ENCODE data around the gene FRMD4A. TPM values are rescaled to one million over a fixed set of nuclear protein-coding genes. Genes with fewer than 3 reads are reported as not detected.

The FRMD4A gene
- total RNA-seq, 1 experiment from 2014 or later, result 8.8 TPM

DNA sequence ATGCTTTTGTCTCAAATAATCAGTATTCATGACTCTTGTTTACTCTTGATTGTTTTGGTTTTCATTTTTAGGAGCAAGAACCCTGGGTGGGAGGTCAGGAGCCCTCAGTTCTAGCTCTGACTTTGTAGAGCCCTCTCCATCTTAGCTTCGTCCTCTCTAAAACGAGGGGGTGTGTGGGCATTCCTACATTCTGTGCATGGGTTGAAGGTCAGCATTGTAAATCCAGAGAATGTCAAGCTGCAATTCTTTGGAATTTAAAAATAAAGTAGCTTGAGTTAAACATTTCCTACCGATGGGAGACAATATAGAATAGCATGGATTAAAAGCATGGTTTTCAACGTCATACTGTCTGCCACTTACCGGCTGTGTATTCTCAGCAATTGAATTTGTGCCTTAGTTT lies 615.6 kb downstream of the FRMD4A start:
- Histone ChIP-seq H3K27me3 (no peaks in the 10 kb centered on the region), H3K4me3 (no peak overlapping the region), H3K36me3 (no peaks in the 10 kb centered on the region), H3K9me3 (no peaks in the 10 kb centered on the region)
- DNase-seq, result no peak

DNA sequence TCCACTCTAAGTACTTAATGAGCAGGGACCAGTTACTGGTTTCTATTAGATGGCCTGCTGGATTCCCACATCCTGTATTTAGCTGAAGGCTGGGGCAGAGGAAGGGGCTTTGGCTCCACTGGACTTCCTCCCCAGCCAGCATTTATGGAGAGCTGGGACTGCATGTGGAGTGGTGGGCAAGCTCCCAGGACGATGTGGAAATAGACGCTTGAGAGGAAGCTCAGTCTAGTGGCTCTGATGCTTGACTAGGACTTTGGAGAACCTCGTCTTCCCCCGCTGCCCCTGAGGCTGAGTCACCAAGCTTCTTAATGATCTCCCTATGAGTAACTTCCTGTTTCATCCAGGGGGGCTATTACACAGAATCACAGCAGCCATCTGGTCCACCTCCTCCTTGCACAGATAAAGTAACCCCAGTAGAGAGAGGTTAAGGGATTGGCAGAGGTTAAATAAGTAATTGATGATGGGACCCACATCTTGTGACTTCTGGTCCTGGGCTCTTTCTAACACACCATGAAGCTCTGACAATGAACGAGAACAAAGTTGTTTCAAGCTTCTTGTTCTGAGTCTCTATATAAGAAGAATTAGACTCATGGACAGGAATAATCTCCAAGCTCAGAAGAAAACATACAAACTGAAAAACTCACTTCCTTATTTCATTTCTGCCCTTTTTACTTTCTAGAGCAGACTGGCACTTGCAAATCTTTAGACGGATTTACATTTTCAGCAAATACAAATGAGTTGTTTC lies 617.7 kb downstream of the FRMD4A start:
- Histone ChIP-seq H3K27me3 (no peaks in the 10 kb centered on the region), H3K4me3 (no peak overlapping the region), H3K9me3 (no peaks in the 10 kb centered on the region), H3K36me3 (no peaks in the 10 kb centered on the region)
- peak; percentile 97 for DNase-seq

DNA sequence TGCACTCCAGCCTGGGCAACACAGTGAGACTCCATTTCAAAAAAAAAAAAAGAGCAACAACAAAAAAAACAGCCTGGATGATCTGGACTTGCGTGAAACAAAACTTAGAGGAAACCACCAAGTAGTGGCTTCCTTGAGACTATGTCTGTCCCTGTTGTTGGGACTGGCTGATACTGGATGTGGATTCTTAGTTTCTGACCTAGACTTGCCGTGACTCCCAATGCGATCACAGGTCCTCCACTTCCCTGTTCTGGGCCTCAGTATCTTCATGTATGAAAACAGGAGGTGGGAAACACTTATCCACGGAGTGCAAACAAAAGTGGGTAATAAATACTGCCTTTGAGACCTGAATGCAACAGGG lies 618.3 kb downstream of the FRMD4A start:
- no peak for DNase-seq
- Histone ChIP-seq H3K9me3 (no peaks in the 10 kb centered on the region), H3K36me3 (no peaks in the 10 kb centered on the region), H3K27me3 (no peaks in the 10 kb centered on the region), H3K4me3 (no peak overlapping the region)

DNA sequence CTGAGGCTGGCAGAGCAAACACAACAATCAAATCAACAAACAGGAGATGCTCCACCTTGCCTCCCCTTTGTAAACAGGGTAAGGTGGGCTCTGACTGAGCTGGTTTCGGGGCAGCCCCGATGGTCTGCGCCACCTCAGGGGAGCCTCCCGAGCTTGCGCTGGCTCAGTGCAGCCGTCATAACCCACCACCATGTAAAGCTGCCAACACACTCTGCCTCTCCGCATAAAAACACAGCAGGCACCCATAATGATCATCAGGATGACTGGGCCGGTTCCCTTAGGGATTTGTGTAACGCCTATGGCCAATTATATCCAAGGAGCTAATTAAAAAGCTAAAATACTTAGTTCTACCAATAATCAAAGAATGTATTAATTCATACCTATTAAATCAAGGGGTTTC lies 619.4 kb downstream of the FRMD4A start:
- no peak for DNase-seq
- no peaks in the 10 kb centered on the region for H3K36me3 ChIP-seq
- H3K4me3 ChIP-seq, result no peak overlapping the region
- H3K9me3 ChIP-seq, result no peaks in the 10 kb centered on the region
- no peaks in the 10 kb centered on the region for H3K27me3 ChIP-seq

DNA sequence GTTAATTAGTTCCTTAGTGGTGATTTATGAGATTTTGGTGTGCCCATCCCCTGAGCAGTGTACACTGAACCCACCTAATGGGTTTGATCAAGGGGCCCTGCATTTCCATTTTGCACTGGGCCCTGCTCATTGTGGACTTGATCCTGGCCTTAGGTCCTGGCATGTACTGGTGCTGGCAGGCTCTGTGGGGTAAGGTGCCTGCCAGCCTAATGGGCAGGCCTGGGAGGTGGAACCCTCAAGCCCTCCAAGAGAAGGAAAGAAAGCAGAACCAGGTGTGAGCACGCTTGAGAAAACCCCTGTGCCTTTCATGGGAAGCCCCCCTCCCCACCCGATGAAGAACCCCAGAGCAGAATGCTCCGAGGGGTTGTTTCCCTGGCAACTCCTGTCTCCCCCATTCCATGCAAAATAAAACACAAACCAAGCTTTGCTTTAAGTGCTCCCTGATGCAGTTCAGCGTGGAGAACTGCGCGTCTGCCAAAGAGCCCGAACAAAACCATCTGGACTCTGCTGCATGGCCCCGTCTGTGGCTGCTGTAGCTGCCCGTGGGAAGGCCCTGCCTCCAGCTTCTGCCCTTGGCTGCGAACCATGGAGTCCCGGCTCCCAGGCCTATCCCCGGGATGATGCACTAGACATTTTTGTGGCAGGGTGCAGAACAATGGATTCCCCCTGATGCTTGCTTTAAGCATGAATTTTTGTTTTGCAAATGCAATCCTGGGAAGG lies 620.6 kb downstream of the FRMD4A start:
- Histone ChIP-seq H3K36me3 (no peaks in the 10 kb centered on the region), H3K4me3 (no peak overlapping the region), H3K27me3 (no peaks in the 10 kb centered on the region), H3K9me3 (no peaks in the 10 kb centered on the region)
- no peak for DNase-seq

DNA sequence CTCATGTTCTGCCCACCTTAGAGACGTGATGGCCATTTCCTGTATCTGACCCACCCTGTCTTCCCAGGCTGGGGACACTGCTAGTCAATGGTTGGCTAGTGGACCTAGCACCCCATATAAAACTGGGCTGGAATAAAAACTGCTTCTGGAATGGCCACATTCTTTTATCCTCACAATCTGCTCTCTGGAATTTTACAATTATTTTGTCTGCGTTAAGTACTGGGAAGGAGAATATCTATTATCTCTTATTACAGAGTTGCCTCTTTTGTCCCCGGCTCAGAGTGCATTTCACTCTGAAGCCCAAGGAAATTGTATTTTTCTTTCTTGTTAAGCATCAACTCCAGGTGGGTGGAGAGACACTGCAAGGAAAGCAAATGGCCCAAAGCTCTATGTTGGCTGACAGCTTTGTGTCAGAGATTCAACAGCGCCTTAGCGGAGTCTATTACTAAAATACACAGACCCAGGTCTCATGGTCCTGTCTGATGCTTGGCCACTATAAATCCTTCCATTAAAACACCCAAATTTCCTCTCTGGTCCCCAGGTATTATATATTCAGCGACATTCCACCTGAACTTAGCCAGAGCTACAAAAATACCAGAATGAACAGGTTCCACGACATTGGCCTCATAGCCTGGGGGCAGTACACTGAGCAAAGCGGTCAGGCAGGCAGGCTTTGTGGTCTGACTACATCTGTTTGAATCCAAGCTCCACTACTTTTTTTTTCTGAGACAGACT lies 622.3 kb downstream of the FRMD4A start:
- Histone ChIP-seq H3K36me3 (no peaks in the 10 kb centered on the region), H3K4me3 (peak overlapping the region; percentile 56), H3K9me3 (no peaks in the 10 kb centered on the region), H3K27me3 (no peaks in the 10 kb centered on the region)
- DNase-seq, result no peak

DNA sequence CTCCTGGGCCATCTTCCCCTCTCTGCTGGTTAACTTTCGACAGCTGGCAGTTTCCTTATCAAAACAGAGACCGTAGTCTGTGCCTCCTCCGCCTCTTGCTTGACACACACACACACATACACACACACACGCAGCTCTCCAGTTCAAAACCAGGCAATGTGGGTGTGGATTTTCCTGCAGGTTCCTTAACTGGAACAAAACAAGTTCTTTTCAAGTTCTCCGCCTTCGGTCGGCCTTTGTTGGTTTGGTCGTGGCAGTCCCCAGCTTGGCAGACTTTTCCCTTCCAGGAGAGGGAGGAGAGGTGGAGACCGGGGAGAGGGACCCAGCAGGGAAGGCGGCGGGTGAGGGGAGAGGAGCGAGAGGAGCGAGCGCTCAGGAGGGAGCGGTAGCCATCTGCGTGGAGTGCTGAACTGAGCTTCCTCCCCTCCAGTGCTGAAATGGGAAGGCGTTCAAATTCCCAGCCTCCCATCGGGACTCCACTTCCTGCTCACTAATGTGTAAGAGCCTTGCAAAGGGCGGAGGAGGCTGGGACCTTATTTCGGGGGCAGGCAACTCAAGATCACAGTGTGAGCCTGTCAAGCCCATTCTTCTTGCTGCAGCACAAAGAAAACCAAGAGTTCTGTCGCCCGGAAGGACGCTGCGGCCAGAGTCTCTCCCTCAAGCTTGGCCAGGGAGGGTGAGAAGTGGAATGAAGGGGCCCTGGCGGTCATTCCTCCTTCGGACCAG lies 623.4 kb downstream of the FRMD4A start:
- Histone ChIP-seq H3K36me3 (peaks cover 1% of the 10 kb centered on the region; the same call in 1 of the 2 replicates), H3K9me3 (no peaks in the 10 kb centered on the region), H3K27me3 (no peaks in the 10 kb centered on the region), H3K4me3 (peak overlapping the region; percentile 56)
- peak; percentile 89 for DNase-seq

DNA sequence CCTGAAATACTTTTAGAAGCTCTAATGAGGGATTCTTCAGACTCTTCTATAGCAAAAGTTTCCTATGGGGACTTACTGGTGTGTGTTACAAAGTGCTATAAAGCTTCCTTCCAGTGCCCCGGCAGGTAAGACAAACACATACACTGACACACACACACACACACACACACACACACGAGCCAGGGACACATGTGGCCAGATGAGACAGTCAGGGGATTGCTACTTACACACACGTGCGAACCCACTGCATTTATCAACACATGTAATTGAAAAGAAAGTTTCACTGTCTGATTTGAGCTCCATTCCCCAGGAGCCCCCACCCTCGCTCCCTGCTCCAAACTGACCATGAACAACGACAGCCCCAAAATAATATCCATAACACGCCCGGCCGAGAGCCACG lies 624.1 kb downstream of the FRMD4A start:
- DNase-seq, result no peak
- H3K4me3 ChIP-seq, result peak overlapping the region; percentile 56
- no peaks in the 10 kb centered on the region for H3K9me3 ChIP-seq
- no peaks in the 10 kb centered on the region for H3K27me3 ChIP-seq
- H3K36me3 ChIP-seq, result peaks cover 3% of the 10 kb centered on the region; the same call in 1 of the 2 replicates

DNA sequence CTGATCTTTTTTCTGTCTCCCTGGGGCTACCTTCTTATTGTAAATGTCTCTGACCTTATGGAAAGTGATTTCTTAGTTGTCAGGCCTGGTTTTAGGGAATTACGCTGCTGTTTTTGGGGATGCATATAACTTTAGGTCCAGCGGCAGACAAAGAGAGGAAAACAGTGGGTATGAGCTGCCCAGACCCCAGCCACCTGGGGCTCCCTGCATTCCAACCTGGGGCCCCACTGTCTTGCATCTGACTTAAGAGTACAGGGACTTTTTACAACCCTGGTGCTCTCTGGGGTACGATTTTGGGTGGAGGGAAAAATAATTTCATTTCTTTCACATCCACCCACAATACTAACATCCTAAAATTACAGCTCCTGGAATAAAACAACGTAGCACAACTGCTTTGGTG lies 624.5 kb downstream of the FRMD4A start:
- DNase-seq, result no peak
- H3K9me3 ChIP-seq, result no peaks in the 10 kb centered on the region
- H3K4me3 ChIP-seq, result 0 out of 2 replicates have a peak overlapping the region, but pooled peaks have one; percentile 8
- H3K27me3 ChIP-seq, result no peaks in the 10 kb centered on the region
- peaks cover 3% of the 10 kb centered on the region; the same call in 1 of the 2 replicates for H3K36me3 ChIP-seq

DNA sequence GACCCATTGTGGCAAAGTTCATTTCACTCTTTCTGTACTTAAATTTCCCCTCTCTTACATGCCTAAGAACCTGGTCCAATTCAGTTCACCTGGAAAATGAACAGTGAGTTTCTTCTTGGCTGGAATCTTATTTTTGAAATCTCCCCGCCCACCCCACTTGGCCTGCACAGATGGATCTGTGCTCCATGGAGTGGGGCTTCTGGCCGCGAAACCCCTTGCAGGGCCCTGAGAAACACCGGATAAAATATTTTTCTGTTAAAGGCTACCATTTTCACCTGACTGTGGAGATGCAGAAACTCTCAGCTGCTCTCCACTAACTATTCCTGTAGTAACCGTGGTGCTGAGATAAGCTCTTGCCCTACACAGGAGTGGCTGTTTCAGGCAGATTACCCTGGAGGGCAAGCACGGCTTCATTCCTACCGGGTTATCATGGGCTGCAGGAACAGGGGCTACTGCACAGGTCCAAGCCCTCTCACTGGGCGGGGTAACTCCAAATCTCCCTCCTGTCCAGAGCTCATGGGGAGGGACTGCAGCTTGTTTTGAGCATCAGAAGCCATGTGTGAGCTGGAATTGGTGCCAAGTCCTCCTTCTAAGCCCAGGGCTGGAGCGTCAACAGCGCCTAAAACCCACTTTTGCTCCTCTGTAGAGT lies 625.1 kb downstream of the FRMD4A start:
- peaks cover 3% of the 10 kb centered on the region; the same call in 1 of the 2 replicates for H3K36me3 ChIP-seq
- H3K4me3 ChIP-seq, result no peak overlapping the region
- H3K27me3 ChIP-seq, result no peaks in the 10 kb centered on the region
- H3K9me3 ChIP-seq, result no peaks in the 10 kb centered on the region
- DNase-seq, result no peak

DNA sequence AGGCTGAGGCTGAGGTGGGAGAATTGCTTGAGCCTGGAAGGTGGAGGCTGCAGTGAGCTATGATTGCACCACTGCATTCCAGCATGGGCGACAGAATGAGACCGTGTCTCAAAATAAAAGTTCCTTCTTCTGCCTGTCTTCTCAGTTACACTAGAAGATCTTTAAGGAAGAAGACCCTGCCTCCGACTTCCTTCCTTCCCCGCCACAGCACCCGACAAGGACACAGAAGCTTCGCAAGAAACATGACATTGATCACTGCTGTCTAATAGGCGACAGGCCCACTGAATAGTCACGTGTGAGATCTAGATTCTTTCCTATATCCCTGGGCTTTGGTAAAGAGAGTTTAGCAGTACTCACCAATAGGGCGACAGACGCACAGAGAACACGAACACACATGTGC lies 625.8 kb downstream of the FRMD4A start:
- no peak for DNase-seq
- peaks cover 3% of the 10 kb centered on the region; the same call in 1 of the 2 replicates for H3K36me3 ChIP-seq
- H3K4me3 ChIP-seq, result no peak overlapping the region
- H3K27me3 ChIP-seq, result no peaks in the 10 kb centered on the region
- no peaks in the 10 kb centered on the region for H3K9me3 ChIP-seq

DNA sequence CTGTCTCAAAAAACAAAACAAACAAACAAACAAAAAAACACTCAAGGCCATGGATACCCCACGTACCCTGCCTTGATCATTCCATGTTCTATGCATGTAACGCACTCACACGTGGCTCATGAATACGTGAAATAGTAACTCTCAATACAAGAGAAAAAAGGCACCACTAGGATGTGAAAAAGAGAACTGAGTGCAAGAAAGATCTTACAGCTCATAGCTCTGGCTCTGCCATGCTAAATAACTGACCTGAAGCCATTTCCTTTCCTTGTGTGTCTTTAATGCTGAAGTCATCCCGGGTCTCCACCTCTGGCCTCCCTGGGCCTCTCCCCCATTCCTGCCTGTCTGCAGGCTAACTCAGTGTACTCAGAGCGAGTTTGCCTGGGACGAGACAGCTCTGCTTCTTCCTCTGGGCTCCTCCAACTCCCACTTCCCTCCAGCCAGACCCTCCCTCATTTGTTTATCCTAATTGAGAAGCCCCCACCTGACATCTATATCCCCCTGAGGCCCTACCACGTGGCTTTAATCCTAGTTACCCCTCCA lies 626.7 kb downstream of the FRMD4A start:
- Histone ChIP-seq H3K27me3 (no peaks in the 10 kb centered on the region), H3K9me3 (no peaks in the 10 kb centered on the region), H3K36me3 (peaks cover 3% of the 10 kb centered on the region; the same call in 1 of the 2 replicates), H3K4me3 (no peak overlapping the region)
- no peak for DNase-seq

DNA sequence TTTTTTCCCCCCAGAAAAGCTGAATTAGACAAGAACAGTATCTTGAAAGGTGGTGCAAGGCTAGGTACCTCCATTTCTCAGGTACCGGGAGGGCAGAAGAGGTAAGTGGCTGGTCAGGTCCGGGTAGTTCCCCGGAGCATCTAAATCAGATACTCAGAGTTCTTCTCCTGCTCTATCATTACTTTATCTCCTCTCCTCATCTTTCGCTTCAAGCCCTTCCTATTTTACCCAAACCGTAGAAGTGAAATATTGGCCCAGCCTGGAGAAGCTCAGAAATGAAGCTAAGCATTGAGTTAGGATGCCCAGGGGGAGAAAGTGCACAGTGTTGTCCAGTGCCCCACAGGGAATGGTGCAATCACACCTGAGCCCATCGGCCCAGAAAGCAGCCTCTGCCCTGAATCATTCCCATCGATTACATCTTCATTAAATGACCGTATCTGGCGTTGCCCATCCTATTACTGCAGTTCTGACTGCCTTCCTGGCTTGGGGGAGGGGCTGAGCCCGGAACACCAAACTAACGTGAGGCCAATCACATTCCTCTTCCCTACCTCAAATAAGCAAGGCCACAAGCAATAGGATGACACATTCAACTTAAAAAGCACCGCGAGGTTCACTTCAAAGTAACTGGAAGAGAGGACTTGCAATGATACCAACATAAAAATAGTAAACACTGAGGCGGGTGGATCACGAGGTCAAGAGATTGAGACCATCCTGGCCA lies 627.5 kb downstream of the FRMD4A start:
- no peak overlapping the region for H3K4me3 ChIP-seq
- H3K9me3 ChIP-seq, result no peaks in the 10 kb centered on the region
- no peaks in the 10 kb centered on the region for H3K27me3 ChIP-seq
- no peak for DNase-seq
- peaks cover 3% of the 10 kb centered on the region; the same call in 1 of the 2 replicates for H3K36me3 ChIP-seq

DNA sequence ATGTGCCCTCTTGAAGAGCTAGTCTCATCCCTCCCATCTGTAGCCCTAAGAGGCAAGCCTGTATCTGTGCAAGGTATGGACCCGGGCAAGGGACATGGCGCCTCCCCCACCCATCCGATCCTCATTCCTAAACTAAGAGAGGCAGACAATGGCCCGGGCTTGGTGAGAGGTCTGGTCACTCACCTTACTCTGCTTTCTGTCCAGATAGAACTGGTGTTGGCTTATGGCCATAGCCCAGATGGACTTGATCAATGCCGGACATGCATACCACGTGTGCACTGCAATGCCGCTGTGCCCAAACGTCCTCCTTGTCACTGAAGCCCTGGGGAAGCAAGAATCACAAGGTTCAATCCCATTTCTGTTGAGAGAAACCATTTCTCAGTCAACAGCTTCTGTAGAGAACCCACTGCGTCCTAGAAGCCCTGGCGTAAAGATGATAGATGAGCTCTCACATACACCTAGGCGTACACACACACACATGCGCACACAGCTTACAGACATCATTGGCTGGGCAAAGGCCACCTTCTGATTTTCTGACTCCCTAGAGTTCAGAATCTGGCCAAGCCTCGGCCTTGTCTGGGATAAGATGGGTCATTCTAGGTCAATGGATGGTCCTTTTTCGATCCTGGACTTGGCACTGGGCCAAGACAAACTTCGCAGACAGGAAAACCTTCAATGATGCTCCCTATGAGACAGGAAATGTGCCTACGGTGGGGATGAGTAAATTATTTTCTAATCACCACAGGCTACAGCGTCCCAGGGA lies 629.4 kb downstream of the FRMD4A start:
- no peaks in the 10 kb centered on the region for H3K27me3 ChIP-seq
- H3K36me3 ChIP-seq, result peaks cover 3% of the 10 kb centered on the region; the same call in 1 of the 2 replicates
- DNase-seq, result no peak
- no peak overlapping the region for H3K4me3 ChIP-seq
- H3K9me3 ChIP-seq, result no peaks in the 10 kb centered on the region
